Measurements from ENCODE around the gene FAM209B. TPM values are rescaled to one million over a fixed set of nuclear protein-coding genes. Genes with fewer than 3 reads are reported as not detected.

Gene FAM209B
- total RNA-seq, 1 donor from 2014 or later = not detected

DNA sequence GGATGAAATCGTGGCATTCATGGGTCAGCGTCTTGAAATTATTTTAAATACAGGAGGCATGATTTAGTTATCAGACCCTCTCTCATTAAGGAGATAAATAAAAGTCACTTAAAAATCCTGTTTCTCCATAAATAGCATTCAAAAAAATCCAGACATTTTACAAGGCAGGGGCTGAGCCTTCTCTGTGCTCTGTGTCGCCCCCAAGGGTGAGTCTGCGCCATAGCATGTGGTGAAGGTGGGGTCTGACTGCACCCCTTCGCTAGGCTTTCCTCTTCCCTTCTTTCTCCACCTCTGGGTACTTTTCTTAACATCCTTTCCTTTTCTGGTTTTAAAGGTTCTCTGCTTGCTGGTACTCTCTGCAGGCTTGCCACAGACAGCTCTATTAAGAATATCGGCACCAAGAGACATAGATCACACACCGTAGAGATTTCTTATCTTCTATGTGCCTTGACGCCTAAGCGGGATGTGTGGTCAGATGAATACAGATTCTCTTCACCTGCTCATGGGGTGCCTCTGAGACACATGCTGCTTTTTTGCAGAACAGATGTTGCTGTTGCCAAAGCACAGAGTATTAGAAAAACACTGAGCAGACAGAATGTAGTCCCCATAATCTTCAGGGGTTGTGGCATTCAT is 28.6 kb upstream of the FAM209B start:
- Histone ChIP-seq H3K4me3 (no peak overlapping the region), H3K4me1 (no peaks in the 10 kb centered on the region), H3K9me3 (no peaks in the 10 kb centered on the region), H3K27me3 (no peaks in the 10 kb centered on the region), H3K27ac (no peak overlapping the region), H3K36me3 (peaks cover 18% of the 10 kb centered on the region)
- TF ChIP-seq, protein P1, sequence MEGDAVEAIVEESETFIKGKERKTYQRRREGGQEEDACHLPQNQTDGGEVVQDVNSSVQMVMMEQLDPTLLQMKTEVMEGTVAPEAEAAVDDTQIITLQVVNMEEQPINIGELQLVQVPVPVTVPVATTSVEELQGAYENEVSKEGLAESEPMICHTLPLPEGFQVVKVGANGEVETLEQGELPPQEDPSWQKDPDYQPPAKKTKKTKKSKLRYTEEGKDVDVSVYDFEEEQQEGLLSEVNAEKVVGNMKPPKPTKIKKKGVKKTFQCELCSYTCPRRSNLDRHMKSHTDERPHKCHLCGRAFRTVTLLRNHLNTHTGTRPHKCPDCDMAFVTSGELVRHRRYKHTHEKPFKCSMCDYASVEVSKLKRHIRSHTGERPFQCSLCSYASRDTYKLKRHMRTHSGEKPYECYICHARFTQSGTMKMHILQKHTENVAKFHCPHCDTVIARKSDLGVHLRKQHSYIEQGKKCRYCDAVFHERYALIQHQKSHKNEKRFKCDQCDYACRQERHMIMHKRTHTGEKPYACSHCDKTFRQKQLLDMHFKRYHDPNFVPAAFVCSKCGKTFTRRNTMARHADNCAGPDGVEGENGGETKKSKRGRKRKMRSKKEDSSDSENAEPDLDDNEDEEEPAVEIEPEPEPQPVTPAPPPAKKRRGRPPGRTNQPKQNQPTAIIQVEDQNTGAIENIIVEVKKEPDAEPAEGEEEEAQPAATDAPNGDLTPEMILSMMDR (IDR thresholded peaks at IDR 0.05) = peak; percentile 42
- no peak for DNase-seq
- no peak for ATAC-seq
- intact Hi-C loops (cut with DNase I) = no loop called here

DNA sequence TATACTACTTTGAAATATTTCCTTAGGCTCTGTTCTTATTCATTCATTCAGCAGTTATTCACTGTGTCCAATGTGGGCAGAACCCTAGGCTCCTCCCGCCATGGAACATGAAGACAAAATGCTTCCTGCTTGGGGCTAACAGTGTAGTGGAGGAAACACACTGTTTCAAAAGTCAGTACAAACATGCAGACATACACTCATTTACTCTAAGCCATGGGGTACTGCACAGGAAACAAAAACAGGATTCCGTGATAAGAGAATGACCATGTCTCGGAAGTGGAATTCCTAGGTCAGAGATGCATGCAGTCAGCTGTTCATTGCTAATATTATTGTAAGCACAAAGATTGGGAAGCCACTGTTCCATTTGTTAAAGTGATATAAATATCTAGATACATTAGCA is 26.9 kb upstream of the FAM209B start:
- Histone ChIP-seq H3K4me1 (no peaks in the 10 kb centered on the region), H3K27me3 (no peaks in the 10 kb centered on the region), H3K9me3 (no peaks in the 10 kb centered on the region), H3K4me3 (no peak overlapping the region), H3K36me3 (peaks cover 9% of the 10 kb centered on the region), H3K27ac (no peak overlapping the region)
- TF ChIP-seq, protein P1 (IDR thresholded peaks at IDR 0.05) = no peak
- intact Hi-C loops (cut with DNase I) = no loop called here
- DNase-seq (no peak), ATAC-seq (peak; percentile 24)

DNA sequence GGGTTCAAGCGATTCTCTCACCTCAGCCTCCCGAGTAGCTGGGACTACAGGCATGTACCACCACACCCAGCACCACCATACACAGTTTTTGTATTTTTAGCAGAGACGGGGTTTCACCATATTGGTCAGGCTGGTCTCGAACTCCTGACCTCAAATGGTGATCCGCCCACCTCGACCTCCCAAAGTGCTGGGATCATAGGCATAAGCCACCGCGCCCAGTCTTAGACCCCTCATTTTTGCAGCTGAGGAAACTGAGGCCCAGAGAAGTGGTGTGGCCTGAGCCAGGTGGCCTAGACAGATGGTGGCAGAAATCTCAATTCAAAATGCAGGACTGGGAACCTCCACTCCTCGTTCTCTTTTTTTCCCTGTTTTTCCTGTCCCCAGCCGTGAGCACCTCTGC is 21.1 kb upstream of the FAM209B start:
- Histone ChIP-seq H3K4me3 (no peak overlapping the region), H3K27me3 (no peaks in the 10 kb centered on the region), H3K9me3 (no peaks in the 10 kb centered on the region), H3K27ac (no peak overlapping the region), H3K4me1 (no peaks in the 10 kb centered on the region), H3K36me3 (peaks cover 30% of the 10 kb centered on the region)
- TF ChIP-seq, protein P1 (IDR thresholded peaks at IDR 0.05) = no peak
- ATAC-seq (no peak), DNase-seq (no peak)
- intact Hi-C loops (cut with DNase I) = no loop called here

DNA sequence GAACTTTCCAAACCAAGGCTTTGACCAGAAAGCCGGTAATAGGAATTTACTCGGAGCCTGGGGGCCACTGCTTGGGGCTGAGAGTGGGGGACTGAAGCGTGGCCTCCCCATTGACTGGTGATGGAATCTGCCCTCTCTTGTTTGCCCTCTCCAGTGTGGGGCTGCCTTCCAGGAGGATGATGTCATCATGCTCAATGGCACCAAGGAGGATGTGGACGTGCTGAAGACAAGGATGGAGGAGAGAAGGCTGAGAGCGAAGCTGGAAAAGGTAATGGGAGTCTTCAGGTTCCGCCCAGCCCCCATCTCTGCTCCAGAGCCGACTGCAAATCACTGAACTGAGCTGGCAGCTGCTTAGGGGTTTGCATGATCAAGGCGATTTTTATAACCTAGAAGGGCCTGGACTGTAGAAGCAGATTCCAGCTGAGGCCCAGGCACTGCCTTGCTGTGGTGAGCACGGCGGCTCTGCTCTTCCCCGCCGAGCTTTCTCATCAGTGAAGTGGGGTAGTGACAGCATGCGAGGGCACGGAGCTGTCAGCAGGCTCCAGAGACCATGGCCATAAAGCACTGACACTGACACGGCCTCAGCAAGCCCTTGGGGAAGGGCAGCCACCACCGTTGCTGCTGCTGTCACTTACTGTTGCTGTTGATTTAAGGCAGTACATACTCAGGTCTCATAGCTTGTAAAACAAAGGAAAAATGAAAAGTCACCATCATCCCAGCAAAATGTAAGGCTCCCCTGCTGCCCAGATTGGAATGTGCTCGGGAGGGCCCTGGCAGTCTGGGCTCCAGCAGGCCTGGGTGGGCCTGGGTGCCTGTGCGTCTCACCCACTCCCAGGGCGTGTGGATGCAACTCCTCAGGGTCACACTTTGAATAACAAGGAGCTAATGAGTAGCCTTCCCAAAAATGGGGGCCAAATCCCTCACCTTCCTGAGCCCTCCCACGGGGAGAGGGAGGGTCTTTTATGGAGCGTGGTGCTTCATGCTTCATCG is 19.6 kb upstream of the FAM209B start:
- H3K4me1 ChIP-seq = no peaks in the 10 kb centered on the region
- H3K9me3 ChIP-seq = no peaks in the 10 kb centered on the region
- no peak overlapping the region for H3K27ac ChIP-seq
- no peak overlapping the region for H3K4me3 ChIP-seq
- H3K36me3 ChIP-seq = peaks cover 43% of the 10 kb centered on the region
- TF ChIP-seq, protein P1 (IDR thresholded peaks at IDR 0.05) = no peak
- ATAC-seq (peak; percentile 32), DNase-seq (no peak)
- intact Hi-C loops (cut with DNase I) = no loop called here
- H3K27me3 ChIP-seq = no peaks in the 10 kb centered on the region

DNA sequence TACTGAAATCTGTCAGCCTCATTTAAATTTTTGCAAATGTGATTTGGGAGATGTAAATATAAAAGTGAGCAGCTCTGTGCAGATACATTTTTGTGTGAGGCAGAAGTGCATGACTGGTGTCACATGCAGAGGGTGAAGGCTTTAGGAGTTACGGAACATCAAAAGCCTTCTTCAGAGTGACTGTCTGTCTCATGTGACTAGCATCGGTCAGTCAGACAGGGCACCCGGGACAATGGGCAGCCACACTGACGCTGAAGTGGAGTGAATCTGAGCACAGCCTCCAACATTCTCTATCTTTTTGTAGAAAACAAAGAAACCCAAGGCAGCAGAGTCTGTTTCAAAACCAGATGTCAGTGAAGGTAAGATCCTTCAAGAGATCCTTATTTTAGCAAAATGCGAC is 16.4 kb upstream of the FAM209B start:
- peaks cover 61% of the 10 kb centered on the region for H3K36me3 ChIP-seq

More for the DNA sequence above, 16.4 kb upstream of the FAM209B start:
- intact Hi-C loops (cut with DNase I) = no loop called here
- Histone ChIP-seq H3K9me3 (peaks cover 10% of the 10 kb centered on the region), H3K27ac (no peak overlapping the region), H3K4me3 (no peak overlapping the region), H3K27me3 (no peaks in the 10 kb centered on the region), H3K4me1 (no peaks in the 10 kb centered on the region)
- ATAC-seq (no peak), DNase-seq (no peak)
- TF ChIP-seq, protein P1 (IDR thresholded peaks at IDR 0.05) = no peak
